Suprapubic skin (tissue), 4 donors: ENCODE results near the gene KIF3C.

Experiments
- CTCF ChIP-seq, 2 donors: fragments of 200-600 bp in 1 of 2; fragments of 450-650 bp in 1 of 2; sonication (generic) in 1 of 2; IDR thresholded peaks; one replicate each; pipeline ENCODE4 v1.5.1; 2016 to 2019; ENCODE audit warnings: antibody characterized with exemption in 2 of 2, mild to moderate bottlenecking in 1 of 2, moderate library complexity in 1 of 2
- EP300 ChIP-seq: sonication (generic); formaldehyde crosslinking; IDR thresholded peaks from one replicate; pipeline ENCODE4 v1.6.1; 2017; ENCODE audit warnings: antibody characterized with exemption
- POLR2A ChIP-seq, 2 donors: fragments of 450-650 bp; IDR thresholded peaks; one replicate each; pipeline ENCODE4 v1.6.1; 2017; ENCODE audit warnings: antibody characterized with exemption in 2 of 2, mild to moderate bottlenecking in 2 of 2, moderate library complexity in 2 of 2
- POLR2AphosphoS5 ChIP-seq, 3 donors: sonication (generic); formaldehyde crosslinking; IDR thresholded peaks; one replicate each; pipeline ENCODE4 v1.6.1; 2017; ENCODE audit warnings: antibody characterized with exemption in 3 of 3

- no peak for TF ChIP-seq POLR2A (IDR thresholded peaks at IDR 0.05)
- no peak for TF ChIP-seq CTCF (IDR thresholded peaks at IDR 0.05)
- no peak for TF ChIP-seq EP300
- TF ChIP-seq POLR2AphosphoS5 (IDR thresholded peaks at IDR 0.05): no peak
Observed at GRCh38 chr2:25993049-25993448, 10.8 kb upstream of the KIF3C start.
